ENCODE data around the gene RBM4. TPM values are rescaled to one million over a fixed set of nuclear protein-coding genes. Genes with fewer than 3 reads are reported as not detected.

RBM4 gene
- total and polyA plus RNA-seq, 9 of the 15 experiments (the other 6 are each of a cell fraction or from before 2014, with no cell fraction given): 81.6 to 233 (median 122) TPM

GRCh38 chr11:66686801-66687750 is 48.6 kb downstream of the RBM4 start (continued):
- TF ChIP-seq, protein P1, sequence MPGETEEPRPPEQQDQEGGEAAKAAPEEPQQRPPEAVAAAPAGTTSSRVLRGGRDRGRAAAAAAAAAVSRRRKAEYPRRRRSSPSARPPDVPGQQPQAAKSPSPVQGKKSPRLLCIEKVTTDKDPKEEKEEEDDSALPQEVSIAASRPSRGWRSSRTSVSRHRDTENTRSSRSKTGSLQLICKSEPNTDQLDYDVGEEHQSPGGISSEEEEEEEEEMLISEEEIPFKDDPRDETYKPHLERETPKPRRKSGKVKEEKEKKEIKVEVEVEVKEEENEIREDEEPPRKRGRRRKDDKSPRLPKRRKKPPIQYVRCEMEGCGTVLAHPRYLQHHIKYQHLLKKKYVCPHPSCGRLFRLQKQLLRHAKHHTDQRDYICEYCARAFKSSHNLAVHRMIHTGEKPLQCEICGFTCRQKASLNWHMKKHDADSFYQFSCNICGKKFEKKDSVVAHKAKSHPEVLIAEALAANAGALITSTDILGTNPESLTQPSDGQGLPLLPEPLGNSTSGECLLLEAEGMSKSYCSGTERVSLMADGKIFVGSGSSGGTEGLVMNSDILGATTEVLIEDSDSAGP (CRISPR knock-in tag; IDR thresholded peaks at IDR 0.05): no peak
- TF ChIP-seq ZNF277 (CRISPR knock-in tag; IDR thresholded peaks at IDR 0.05; ENCODE audit: borderline replicate concordance) (no peak), POLR2A (conservative IDR thresholded peaks at IDR 0.05) (no peak), ZNF609 (CRISPR knock-in tag; IDR thresholded peaks at IDR 0.05; ENCODE audit: borderline replicate concordance) (no peak), FOXO4 (CRISPR knock-in tag; IDR thresholded peaks at IDR 0.05) (no peak), NCOR1 (IDR thresholded peaks at IDR 0.05) (no peak), CHD1 (IDR thresholded peaks at IDR 0.05; ENCODE audit: low read length) (no peak)
